ENCODE data around the gene CDKAL1.
"Not testable (repeated sequence)": the region's sequence is repeated elsewhere in the genome, so short reads cannot be mapped to it uniquely, and the experiment has no call there.

Gene CDKAL1

DNA sequence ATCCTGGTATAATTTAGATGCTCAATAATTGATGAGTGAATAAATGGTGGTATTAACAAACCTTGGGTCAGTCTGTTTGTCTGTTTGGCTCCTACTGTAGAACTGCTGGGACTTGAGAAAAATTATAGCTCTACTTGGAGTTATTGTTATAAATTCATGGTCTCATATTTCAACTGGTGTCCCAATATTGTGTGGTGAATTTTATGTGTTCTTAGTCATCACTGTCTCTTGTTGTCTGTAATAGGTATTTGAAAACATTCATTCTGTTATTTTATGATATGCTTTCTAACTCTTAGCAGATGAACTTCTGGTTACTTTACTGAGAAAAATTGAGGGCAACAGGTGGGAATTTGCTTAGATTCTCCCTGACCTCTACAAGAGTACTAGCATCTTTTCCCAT lies 221.4 kb downstream of the CDKAL1 start:
- no peak for DNase-seq

DNA sequence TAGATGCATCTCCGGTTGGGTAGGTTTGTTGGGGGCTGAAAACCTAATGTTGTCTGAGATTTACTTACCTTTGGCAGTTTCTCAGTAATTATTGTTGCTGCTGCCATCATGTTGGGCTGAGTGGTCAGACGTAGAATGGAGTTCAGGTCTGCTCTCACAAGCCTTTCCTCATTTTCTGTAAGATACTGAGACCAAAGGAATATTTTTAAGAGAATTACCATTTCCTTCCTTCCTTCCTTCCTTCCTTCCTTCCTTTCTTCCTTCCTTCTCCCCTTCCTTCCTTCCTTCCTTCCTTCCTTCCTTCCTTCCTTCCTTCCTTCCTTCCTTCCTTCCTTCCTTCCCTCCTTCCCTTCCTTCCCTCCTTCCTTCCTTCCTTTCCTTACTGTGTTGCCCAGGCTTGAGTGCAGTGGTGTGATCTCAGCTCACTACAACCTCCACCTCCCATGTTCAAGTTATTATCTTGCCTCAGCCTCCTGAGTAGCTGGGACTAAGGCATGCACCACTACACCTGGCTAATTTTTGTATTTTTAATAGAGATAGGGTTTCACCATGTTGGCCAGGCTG lies 222.4 kb downstream of the CDKAL1 start:
- not testable (repeated sequence) for DNase-seq

DNA sequence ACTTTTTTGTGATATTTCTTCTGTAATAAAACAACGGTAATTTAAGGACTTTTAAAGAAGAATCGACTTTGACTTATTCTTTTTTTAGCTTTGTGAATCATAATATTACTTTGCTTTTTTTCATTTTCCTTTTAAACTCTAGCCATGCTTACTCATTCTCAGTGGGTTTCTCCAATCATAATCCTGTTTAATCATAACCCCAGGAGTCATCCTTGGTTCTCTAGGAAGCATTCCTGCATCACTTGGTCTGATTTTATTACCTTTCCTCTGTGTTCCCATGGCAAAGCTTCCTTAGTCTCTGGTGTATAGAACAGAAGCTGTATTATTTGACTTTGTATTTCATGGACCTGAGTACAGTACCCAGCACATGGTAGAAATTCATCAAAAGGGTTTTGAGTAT lies 223.5 kb downstream of the CDKAL1 start:
- DNase-seq, result no peak

DNA sequence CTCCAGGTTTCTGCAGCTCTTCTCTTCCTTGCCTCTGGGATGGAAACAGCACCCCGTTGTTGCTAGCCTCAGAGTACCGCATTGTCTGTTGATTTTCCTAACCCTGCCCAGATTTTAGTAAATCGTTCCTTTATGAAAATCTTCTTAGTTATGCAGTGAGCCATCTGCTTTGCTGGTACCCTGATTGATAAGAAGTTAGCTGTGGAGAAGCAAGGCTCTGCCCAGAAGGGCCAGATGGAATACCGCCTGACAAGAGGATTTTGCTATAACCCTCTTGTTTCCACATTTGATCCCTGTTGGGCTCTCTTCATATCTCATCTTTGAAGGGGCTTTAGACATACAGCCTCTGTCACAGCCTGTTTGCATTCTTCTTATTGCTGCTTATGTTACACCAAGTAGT lies 229.0 kb downstream of the CDKAL1 start:
- DNase-seq, result no peak

DNA sequence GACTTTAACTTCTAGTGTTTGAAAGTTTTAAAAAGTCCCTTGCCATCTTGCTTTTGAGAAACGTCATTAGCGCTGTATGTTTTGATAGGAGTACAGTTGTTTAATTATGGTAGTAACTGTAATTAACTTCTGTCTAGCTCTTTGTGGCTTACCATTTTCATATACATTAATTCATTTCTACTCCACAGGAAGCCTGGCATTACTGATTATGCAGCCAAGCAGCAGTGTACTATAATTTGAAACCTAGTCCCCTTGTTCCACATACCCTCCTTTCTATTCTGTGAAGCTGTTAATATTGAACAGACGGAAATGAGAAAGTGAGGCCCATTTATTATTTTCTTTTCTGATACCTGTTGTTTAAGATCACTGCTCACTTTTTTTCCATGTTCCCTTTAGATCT lies 235.4 kb downstream of the CDKAL1 start:
- no peak for DNase-seq

DNA sequence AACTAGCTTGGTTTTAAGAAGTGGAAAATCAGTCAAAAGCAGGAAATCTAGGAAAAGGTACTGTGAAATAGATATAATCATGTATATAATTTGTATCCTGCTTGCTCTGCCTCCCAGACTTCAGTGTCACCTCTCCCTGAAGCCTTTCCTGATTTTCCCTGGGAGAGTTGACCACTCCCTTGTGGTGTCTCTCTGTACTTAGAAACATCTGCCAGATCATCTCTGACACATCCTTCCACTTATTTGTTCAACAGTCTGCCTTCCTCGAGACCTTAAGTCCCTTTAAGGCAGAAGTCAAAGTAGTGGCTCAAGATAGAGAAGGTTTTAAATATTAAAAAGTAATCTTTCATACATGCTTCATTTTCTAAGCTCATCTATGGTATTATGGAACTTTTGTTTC lies 236.5 kb downstream of the CDKAL1 start:
- DNase-seq, result no peak

DNA sequence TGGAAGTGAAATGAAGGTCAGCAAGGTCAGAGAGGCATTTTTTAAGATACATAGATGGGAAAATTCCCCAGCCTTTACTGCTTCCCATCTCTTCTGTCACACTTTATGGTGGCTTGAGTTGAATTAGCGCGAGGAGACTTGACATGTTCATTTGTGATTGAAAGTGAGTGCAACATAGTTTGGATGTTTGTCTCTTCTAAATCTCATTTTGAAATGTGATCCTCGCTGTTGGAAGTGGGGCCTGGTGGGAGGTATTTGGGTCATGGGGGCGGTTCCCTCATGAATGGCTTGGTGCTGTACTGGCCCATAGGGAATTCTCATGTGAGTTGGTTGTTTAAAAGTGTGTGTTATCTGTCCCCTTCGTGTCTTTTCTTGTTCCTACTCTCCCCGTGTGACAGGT lies 237.2 kb downstream of the CDKAL1 start:
- no peak for DNase-seq

DNA sequence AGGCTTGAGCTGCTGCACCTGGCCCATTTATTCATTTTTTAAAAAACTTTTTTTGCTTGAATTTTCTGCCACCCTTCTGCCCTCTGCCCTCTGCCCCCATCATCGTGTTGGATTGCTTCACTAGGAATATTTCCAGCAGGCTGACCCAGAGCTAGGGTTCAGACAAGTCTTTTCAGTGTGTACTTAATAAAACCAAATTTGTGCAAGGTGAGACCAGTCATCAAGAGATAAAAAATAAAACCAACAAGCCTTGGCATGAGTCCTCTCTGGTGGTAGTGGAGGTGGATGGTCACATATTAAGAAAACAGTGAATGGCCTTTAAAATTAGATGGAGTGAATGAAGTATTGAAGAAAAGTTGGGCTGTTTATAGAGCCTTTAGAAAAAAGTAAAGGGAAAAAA lies 239.6 kb downstream of the CDKAL1 start:
- no peak for DNase-seq

DNA sequence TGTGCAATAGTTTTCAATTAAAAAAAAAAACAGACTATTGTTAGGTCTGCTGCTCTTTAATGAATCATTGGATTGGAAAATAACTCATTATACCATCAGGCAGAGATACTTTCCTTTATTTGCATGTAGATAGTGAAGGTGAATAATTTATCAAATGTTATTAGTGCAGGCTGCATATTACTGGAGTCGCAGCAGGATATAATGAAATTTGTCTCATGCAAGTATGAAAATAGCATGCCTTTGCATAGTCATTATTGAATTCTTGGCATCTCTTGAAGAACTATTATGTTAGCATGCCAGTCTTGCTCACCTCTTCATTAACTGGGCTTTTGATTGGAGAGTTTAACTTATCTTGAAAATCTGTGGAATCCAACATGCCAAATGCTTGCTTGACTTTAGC lies 241.7 kb downstream of the CDKAL1 start:
- no peak for DNase-seq

DNA sequence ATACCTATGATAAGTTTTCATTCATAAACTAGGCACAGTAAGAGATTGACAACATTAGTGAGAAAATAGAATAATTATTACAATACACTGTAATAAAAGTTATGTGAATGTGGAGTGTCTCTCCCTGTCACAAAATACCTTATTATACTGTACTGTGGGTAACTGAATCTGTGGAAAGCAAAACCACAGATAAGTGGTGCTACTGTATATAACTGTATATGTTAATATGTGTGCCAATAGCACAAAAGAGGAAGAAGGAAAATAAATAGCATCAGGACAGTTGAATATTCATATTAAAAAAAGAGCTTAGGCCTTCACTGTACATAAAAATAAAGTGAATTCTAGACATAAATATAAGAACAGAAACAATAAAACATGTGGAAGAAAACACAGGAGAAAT lies 243.5 kb downstream of the CDKAL1 start:
- peak in 1 of 2 experiments; percentile 10 for DNase-seq

DNA sequence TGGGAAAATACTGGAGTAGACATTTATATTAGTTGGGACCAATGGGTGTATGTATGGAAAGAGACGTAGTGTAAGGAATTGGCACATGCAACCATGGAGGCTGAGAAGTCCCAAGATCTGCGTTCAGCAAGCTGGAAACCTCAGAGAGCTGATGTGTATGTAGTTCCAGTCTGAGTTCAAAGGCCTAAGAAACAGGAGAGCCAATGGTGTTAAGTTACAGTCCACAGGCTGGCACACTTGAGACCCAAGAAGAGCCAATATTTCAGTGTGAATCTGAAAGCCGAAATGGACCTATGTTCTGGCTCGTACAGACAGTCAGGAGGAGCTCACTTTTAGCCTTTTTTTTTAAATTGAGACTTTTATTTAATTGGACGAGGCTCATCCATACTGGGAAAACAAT lies 244.2 kb downstream of the CDKAL1 start:
- DNase-seq, result no peak

DNA sequence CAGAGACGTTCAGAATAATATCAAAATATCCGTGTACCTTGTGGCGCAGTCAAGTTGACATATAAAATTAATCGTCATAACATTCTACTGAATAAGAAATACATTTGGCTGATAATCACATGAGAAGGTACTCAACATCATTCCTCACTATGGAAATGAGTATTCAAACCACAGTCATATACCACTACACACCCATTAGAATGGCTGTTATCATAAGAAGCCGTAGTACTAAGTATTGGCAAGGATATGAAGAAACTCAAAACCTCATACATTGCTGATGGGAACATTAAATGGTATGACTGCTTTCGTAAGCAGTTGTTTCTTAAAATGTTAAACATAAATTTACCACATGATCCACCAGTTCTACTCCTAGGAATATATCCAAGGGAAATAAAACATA lies 244.7 kb downstream of the CDKAL1 start:
- DNase-seq, result no peak

DNA sequence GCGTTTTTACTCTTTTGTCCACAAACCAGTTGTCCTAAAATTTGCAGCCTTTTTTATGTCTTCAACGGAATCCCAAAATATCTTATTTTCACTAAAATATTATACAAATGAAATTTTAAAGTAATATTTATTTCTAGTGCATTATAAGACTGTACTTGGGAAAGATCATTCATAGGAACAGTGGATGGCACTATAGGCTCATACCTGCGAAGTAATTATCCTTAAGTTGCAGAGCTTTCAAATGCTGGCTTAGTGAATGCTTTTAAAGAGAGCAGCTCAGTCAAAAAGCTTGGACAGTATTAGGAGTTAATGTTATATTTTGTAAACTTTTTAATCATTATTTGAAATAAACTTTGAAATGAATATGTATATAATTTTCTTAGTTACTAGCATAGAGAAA lies 254.9 kb downstream of the CDKAL1 start:
- DNase-seq, result no peak

DNA sequence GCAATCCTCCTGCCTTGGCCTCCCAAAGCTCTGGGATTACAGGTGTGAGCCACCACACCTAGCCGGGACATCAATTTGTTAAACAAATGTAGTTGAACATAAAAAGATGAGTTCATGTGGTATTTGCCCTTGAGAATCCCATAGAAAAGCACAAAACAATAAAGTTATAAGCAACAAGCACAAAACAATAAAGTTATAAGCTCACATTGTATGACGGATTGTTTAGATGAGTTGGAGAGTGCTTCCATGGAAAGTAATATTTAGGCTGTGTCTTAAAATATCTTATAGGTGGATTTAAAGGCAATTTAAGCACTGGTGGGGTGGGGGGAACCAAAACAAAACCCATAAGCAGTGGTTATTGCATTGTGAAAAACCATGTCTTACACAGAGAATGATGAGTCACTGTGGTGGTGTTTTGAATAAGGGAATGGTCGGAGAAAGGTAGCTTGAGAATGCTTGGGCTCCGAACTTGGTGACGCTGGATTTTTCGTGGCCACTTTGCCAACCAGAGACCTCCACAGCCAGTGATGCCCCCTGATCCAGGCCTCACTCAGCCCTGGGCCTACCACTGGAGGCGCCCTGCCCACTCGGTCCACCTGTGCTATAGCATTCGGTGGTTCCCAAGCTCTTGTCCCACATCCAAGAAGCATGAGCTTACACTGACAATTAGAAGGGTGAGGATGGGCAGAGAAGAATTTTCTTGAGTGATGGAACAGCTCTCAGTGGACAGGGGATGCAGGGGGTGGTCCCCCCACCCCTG lies 256.0 kb downstream of the CDKAL1 start:
- no peak for DNase-seq

DNA sequence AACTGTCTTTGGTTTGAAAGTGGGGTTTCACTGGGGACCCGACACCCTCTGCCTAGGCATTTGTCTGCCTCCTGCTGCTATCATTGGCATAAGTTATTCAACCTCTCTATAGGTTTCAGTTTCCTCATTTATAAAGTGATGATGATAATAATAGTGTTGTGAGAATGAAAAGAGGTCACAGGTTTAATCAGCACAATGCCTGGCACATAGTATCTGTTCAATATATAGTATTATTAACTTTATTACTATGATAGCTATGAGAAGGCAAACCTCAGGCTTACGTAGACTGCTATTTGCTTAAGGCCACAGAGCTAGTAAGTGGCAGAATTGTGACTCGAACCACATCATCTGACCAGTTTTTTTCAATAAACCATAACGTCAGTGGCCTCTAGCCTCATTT lies 256.8 kb downstream of the CDKAL1 start:
- no peak for DNase-seq

DNA sequence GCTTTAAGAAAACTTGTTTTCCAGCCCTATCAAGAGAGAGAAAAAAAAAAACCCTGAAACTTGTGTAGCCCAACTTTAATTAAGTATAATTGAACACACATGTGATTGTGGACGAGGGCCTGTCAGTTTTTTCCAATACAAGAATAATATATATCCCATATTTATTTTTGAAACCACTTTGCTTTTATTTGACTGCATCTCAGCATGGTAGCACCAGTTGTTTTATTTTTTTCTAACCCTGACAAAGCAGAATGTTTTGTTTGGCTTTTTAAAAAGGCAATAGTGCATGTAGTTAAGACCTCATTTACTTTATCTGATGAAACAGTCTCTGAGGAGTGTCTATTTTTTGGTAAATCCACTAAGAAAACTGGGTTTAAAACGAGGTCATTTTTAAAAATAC lies 257.7 kb downstream of the CDKAL1 start:
- DNase-seq, result no peak

DNA sequence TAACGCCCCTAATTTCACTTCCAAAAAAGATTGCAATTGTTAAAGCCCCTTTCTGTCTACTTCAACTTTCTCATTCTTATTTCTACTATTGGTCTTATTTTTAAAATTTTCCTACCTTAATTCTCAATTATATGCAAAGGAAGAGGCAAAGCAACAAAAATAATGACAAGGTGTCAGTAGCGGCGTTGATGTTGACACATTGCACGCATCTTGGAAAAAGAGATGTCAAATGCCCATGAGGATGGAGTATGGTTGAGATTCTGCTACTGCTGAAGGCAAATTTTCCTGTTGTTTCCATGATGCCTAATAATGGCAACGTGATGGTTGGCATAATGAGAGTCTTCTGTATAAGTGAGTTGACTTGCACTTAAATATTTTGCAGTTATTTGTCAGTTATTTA lies 258.9 kb downstream of the CDKAL1 start:
- no peak for DNase-seq

DNA sequence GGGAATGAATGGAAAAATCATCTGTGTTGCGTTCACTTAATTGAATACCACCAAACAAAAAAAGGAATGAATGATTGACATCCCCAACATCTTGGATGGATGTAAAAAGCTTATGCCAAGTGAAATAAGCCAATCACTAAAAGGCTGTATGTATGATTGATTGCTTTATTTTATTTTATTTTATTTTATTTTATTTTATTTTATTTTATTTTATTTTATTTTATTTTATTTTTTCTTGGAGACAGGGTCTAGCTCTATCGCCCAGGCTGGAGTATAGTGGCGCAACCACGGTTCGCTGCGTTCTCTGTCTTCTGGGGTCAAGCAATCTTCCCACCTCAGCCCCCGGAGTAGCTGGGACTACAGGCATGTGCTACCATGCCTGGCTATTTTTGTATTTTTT lies 263.3 kb downstream of the CDKAL1 start:
- no peak for DNase-seq

DNA sequence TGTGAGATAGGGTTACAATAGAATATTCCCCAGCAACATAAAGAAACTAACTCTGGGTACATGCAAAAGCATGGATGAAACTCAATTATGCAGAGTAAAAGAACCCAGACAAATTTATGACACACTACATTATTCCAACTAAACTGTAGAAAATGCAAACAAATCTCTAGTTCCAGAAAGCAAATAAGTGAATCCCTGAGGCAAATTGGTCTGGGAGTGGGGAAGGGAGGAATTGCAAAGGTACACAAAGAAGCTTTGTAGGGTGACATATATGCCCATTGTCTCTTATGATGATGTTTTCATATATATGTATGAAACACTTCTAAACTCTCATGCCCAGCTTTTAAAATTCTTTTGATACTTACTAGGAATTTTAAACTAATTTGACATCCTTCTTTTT lies 266.0 kb downstream of the CDKAL1 start:
- DNase-seq, result no peak

DNA sequence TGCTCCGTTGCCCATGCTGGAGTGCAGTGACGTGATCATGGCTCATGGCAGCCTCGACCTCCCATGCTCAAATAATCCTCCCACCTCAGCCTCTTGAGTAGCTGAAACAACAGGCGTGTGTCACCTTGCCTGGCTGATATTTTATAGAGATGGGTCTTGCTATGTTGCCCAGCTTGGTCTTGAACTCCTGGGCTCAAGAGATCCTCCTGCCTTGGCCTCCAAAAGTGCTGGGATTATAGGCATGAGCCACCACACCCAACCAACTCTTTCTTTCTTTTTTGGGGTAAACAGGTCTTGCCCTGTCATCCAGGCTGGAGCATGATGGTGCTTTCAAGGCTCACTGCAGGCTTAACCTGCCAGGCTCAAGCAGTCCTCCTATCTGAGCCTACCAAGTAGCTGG lies 266.4 kb downstream of the CDKAL1 start:
- no peak for DNase-seq

DNA sequence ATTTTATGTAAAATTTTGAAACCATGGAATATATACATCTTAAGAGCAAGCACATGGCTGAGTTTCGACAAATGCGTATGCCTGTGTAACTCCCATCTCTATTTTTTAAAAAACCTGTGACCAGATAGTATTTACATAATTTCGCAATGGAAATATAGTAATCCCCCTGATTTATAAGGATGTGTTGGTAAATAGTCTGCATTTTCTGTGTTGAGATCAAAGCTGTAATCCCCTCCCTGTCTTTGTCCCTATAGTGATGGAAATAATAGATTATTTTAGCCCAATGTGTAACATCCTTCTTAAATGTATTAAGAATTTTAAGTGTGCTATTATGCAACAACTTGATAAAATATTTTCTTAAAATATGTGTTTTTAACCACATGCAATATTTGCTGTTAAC lies 267.3 kb downstream of the CDKAL1 start:
- no peak for DNase-seq

DNA sequence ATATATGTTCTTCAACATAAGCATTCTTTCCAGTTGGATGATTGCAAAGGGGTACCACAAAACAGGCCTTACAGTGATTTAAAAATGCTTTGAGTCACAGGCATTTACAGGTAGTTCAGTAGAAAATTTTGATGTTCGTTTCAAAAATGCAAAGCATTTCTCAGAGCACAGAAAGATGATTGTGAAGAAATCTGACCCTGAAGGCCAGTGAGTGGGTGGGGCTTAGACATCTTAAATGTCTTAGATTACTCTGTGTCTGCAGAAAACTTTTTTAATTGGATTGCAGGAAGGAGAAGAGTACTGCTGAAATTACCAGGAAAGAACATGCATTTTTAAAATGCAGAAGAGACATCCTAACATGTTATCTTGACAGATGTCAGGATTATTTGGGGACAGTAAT lies 268.3 kb downstream of the CDKAL1 start:
- no peak for DNase-seq

DNA sequence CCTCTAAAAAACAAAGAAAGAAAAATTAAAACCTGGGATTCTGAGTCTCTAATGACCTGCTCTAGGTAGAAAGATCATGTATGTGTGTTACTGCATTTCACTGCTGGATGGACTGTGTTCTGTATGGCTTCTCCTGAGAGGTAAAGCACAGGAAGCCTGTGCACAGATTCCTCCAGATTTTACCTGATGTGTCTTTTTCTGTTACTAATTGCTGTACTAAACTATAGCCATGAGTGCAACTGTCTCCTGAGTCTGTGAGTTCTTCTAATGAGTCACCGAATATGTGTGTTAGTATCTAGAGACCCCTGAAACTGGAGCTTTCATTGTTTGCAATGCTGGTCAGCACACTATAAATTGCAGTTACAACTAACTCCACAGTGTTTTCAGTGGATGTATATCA lies 270.8 kb downstream of the CDKAL1 start:
- no peak for DNase-seq

DNA sequence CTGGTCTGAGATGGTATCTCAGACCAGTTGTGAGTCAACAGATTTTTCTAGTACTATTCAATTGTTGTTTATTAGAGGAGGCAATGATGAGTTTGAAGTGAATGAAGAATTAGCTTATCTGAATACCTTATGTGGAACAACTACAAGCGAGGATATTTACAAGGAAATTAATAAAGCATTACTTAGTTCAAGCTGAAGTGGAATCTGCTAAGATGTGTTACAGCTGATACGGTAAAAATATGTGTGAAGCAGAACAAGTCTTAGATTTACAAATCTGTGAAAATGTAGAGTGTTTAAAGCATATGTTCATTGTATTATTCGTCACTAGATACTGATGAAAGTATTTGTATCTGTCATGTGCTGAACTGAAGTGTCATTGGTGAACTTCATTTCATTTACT lies 272.4 kb downstream of the CDKAL1 start:
- no peak for DNase-seq

DNA sequence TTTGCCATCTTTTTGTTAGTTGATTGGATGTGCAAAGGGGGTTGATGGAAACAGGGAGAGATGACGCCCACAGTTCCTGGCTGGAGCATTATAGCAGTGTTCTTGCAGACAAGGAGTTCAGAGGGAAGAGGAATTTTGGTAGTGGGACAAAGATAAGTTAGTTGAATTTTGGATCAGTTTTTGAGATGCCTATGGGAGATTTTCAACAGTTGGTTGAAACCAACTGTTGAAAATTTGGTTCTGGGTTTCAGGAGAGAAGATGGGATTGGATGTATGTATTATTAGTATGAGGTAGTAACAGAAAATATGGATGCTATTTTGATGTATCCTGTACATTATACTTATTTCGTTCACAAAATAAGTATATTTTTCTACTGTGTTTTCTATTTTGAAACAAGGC lies 274.2 kb downstream of the CDKAL1 start:
- no peak for DNase-seq
